ENCODE measurements around the gene DENND1A.

- TF ChIP-seq, protein P1, sequence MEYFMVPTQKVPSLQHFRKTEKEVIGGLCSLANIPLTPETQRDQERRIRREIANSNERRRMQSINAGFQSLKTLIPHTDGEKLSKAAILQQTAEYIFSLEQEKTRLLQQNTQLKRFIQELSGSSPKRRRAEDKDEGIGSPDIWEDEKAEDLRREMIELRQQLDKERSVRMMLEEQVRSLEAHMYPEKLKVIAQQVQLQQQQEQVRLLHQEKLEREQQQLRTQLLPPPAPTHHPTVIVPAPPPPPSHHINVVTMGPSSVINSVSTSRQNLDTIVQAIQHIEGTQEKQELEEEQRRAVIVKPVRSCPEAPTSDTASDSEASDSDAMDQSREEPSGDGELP (IDR thresholded peaks at IDR 0.05; ENCODE audit: borderline replicate concordance, low read depth): no peak
- TF ChIP-seq ZNF263 (CRISPR knock-in tag; IDR thresholded peaks at IDR 0.05) (no peak), FOSL1 (CRISPR knock-in tag; IDR thresholded peaks at IDR 0.05; ENCODE audit: borderline replicate concordance) (no peak), CBX2 (IDR thresholded peaks at IDR 0.05; ENCODE audit: low read depth, low read length) (no peak), CBX2 (CRISPR knock-in tag; IDR thresholded peaks at IDR 0.05; ENCODE audit: low read depth) (no peak), RBM39 (IDR thresholded peaks at IDR 0.05; ENCODE audit: low read depth, low read length, poor library complexity, severe bottlenecking) (no peak)
Observed at GRCh38 chr9:123772967-123773366, 157.0 kb downstream of the DENND1A start.
